NT2/D1 (cell line): Measurements from ENCODE around the gene RBKS.

Experiments used
- DNase-seq: peaks from one replicate; pipeline ENCODE4 v3.0.0-alpha.2; 2011; ENCODE audit warnings: low read depth, low spot score
- H3K27me3 ChIP-seq: 2 replicates; pipeline ENCODE4 v1.6.0; 2011; ENCODE audit warnings: mild to moderate bottlenecking; ENCODE audit not compliant: insufficient read length, insufficient read depth
- H3K36me3 ChIP-seq: 2 replicates; pipeline ENCODE4 v1.6.1; 2011; ENCODE audit warnings: mild to moderate bottlenecking, low read length, mixed read lengths; ENCODE audit not compliant: insufficient read depth, insufficient read length
- H3K4me1 ChIP-seq: 2 replicates; pipeline ENCODE4 v1.5.1; 2011; ENCODE audit not compliant: insufficient read depth, insufficient read length
- H3K4me3 ChIP-seq: 2 replicates; pipeline ENCODE4 v1.5.1; 2011; ENCODE audit warnings: low read depth; ENCODE audit not compliant: insufficient read length
- H3K9ac ChIP-seq: 2 replicates; pipeline ENCODE4 v1.6.0; 2011; ENCODE audit warnings: low read depth; ENCODE audit not compliant: insufficient read length
- H3K9me3 ChIP-seq: 2 replicates; pipeline ENCODE4 v1.5.1; 2011; ENCODE audit warnings: mild to moderate bottlenecking, low read length; ENCODE audit not compliant: insufficient read depth
- SUZ12 ChIP-seq: IDR thresholded peaks from 2 replicates; pipeline ENCODE4 v1.6.1; 2011; ENCODE audit not compliant: insufficient read length, insufficient read depth; ENCODE audit errors: extremely low read depth
- YY1 ChIP-seq: IDR thresholded peaks from 2 replicates; pipeline ENCODE4 v1.6.1; 2011; ENCODE audit not compliant: insufficient read length, insufficient read depth
- ZNF274 ChIP-seq: IDR thresholded peaks from 2 replicates; pipeline ENCODE4 v1.6.1; 2011; ENCODE audit warnings: mild to moderate bottlenecking, low read depth, low read length

RBKS gene

DNA sequence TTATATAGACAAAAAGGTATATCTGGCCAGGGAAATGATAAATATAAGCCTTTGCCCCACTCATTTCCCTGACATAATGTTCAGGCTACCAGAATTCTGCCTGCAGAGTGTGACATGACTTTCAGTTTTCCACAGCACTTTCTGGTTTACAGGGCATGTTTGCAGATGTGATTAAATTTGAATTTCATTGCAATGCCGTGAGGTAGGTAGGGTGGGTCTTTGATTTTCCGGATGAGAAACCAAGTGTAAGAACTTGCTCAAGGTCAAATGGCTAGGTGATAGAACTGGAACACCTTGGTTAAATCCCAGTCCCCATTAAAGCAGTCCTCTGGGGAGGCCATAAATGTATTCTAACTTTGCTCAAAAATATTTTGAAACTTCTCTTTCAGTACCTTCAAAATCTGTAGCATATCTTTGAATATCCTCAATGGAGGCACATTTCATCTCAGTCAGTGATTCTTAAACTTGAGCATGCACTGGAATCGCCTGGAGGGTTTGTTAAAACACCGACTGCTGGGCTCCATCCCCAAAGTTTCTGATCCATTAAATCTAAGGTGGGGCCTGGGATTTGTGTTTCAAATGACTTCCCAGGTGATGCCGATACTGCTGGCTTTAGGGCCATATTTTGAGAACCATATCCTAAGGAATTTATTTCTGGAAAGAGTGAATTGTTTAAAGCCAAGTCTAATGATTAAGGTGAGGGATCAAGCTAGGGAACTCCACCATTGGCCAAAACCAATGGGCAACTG, 83.7 kb downstream of the RBKS start:
- Histone ChIP-seq H3K36me3 (no peaks in the 10 kb centered on the region), H3K9me3 (no peaks in the 10 kb centered on the region), H3K9ac (no peak overlapping the region), H3K27me3 (no peaks in the 10 kb centered on the region), H3K4me1 (no peaks in the 10 kb centered on the region), H3K4me3 (no peak overlapping the region)
- no peak for DNase-seq
- no peak for TF ChIP-seq ZNF274
- TF ChIP-seq SUZ12: no peak
- no peak for TF ChIP-seq YY1

DNA sequence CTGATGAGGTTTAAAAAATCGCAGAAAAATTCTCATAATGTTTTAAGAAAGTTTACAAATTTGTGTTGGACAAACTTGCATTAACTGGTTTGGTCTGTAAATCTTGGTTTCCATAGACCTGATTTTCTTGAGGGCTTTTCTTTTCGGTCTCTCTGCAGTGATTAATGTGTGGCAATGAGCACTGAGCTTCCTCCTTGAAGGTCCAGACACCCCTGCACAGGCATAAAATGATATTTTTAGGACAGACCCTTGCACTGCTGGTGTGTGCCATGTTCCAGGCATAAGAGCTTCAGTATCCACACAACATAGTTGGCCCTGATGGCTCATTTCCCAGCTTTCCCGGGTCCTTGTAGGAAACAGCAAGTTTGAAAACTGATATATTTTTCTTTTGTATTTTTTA, 85.0 kb downstream of the RBKS start:
- H3K9ac ChIP-seq: no peak overlapping the region
- no peaks in the 10 kb centered on the region for H3K27me3 ChIP-seq
- no peak overlapping the region for H3K4me3 ChIP-seq
- no peaks in the 10 kb centered on the region for H3K4me1 ChIP-seq
- TF ChIP-seq SUZ12 (no peak), ZNF274 (no peak), YY1 (no peak)
- no peaks in the 10 kb centered on the region for H3K36me3 ChIP-seq
- no peak for DNase-seq
- H3K9me3 ChIP-seq: no peaks in the 10 kb centered on the region

DNA sequence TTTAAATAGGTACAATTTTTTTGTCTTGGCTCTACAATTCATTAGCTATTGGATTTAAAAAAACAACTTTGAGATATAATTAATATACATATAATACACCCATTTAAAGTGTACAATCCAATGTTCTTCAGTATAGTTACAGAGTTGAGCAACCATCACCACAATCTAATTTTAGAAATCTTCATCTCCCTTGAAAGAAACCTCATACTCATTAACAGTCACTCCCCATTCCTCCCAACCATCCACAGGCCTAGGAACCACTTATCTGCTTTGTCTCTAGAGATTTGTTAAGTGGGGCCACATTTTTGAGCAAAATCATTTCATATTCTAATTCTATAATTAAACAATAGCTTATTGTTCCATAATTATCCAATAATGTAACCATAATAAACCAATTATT, 86.0 kb downstream of the RBKS start:
- H3K4me1 ChIP-seq: peaks cover 4% of the 10 kb centered on the region
- H3K9ac ChIP-seq: no peak overlapping the region
- H3K9me3 ChIP-seq: no peaks in the 10 kb centered on the region
- no peak overlapping the region for H3K4me3 ChIP-seq
- H3K36me3 ChIP-seq: no peaks in the 10 kb centered on the region
- no peak for TF ChIP-seq YY1
- TF ChIP-seq ZNF274: no peak
- no peak for TF ChIP-seq SUZ12
- no peak for DNase-seq
- no peaks in the 10 kb centered on the region for H3K27me3 ChIP-seq

DNA sequence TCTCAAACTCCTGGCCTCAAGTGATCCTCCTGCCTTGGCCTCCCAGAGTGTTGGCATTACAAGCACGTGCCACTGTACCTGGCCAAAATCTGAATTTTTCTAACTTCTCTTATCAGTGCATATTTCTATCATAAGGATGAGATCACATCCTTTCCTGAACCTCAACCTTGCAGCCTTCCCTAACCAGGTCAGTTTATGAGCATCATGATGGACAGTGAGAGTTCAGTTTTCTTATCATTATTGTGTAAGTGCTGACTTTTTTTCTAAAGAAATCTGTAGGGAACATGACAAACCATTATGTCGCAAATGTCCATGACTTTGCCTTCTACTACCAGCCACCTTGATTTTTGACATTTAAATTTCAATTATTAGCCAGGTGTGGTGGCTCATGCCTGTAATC, 87.1 kb downstream of the RBKS start:
- Histone ChIP-seq H3K27me3 (no peaks in the 10 kb centered on the region), H3K4me3 (no peak overlapping the region), H3K36me3 (no peaks in the 10 kb centered on the region), H3K9ac (no peak overlapping the region), H3K9me3 (no peaks in the 10 kb centered on the region), H3K4me1 (peaks cover 8% of the 10 kb centered on the region)
- TF ChIP-seq ZNF274: no peak
- no peak for TF ChIP-seq YY1
- no peak for TF ChIP-seq SUZ12
- no peak for DNase-seq

DNA sequence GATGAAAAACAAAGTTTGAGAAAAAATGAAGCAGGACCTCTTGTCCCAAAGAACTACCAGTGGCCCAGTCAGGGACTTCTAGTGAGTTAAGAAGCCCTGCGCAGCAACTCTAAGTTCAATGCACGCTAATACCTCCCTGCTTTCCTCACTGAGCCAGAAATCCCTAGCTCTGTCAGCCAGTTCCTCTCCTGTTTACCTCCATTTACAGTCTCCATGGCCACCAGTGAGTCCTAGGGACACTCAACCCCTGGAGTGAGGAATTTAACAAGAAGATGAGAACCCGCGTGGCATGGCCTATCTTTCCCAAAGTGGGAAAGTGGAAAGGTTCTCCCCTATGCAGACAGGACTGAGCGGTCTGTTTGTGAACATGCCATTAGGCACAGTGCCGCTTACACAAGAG, 87.6 kb downstream of the RBKS start:
- H3K4me1 ChIP-seq: peaks cover 8% of the 10 kb centered on the region
- no peaks in the 10 kb centered on the region for H3K9me3 ChIP-seq
- no peaks in the 10 kb centered on the region for H3K27me3 ChIP-seq
- DNase-seq: no peak
- no peak overlapping the region for H3K9ac ChIP-seq
- no peaks in the 10 kb centered on the region for H3K36me3 ChIP-seq
- no peak overlapping the region for H3K4me3 ChIP-seq
- TF ChIP-seq ZNF274 (no peak), YY1 (no peak), SUZ12 (no peak)

DNA sequence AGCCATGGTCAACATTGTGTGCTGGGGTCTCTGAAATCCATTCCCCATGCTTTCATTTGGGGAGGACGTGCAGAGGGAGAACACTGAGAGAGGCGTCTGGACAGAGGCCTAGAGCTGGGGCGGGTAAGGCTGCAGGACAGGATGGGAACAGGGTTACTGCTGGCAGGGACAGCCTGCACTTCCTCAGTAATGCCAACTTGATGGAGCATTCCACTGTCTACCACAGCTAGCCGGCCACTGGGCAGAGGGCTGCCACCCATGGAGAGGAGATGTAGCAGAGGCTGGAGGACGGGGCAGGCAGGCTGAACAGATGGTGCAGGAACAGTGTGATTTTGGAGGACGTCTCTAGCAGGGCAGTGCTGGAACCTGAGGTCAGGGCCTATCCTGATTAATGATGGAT, 89.3 kb downstream of the RBKS start:
- TF ChIP-seq YY1 (no peak), ZNF274 (no peak), SUZ12 (no peak)
- no peak overlapping the region for H3K9ac ChIP-seq
- no peaks in the 10 kb centered on the region for H3K27me3 ChIP-seq
- H3K4me3 ChIP-seq: no peak overlapping the region
- no peaks in the 10 kb centered on the region for H3K36me3 ChIP-seq
- H3K9me3 ChIP-seq: no peaks in the 10 kb centered on the region
- DNase-seq: no peak
- peaks cover 8% of the 10 kb centered on the region for H3K4me1 ChIP-seq

DNA sequence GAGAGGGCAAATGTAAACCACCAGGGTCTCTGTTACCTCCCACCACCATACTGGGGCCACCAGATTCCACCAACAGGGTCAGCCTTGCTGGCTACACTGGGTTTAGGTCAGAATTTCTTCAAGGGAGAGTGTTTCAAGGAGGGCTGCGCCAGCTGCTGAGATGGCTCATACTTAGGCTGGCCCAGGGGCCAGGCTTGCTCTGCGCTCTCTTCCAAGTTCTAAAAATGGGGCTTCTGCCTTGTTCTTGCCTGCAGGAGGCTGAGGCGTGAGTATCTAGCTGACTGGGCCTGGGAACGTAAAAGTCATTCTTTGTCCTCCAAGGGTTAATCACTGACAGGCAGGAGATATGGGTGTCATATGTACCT, 90.6 kb downstream of the RBKS start:
- Histone ChIP-seq H3K9ac (no peak overlapping the region), H3K4me1 (peaks cover 8% of the 10 kb centered on the region)

More for the DNA sequence above, 90.6 kb downstream of the RBKS start:
- no peaks in the 10 kb centered on the region for H3K36me3 ChIP-seq
- H3K9me3 ChIP-seq: no peaks in the 10 kb centered on the region
- H3K27me3 ChIP-seq: no peaks in the 10 kb centered on the region
- no peak for DNase-seq
- no peak overlapping the region for H3K4me3 ChIP-seq
- no peak for TF ChIP-seq ZNF274
- TF ChIP-seq SUZ12: no peak
- TF ChIP-seq YY1: no peak
